Right renal pelvis (tissue), 4 donors: Measurements from ENCODE around the gene NCMAP. TPM values are rescaled to one million over a fixed set of nuclear protein-coding genes. Genes with fewer than 3 reads are reported as not detected.
A peak's percentile ranks its signal among the peaks of the same experiment; 100 is the strongest.
"Not testable (repeated sequence)": the region's sequence is repeated elsewhere in the genome, so short reads cannot be mapped to it uniquely, and the experiment has no call there.

ENCODE experiments used
- DNase-seq, 4 donors: peaks; one replicate each; pipeline ENCODE4 v3.0.0-alpha.2; 2013; ENCODE audit warnings: low read depth in 4 of 4, low spot score in 3 of 4, missing footprints in 1 of 4
- polyA plus RNA-seq, 4 donors: library from polyadenylated mRNA; unstranded; fragments of 120-200 nt; gene quantifications; one replicate each; pipeline ENCODE4 v1.2.1, GENCODE V29; 2013; ENCODE audit not compliant: insufficient read length in 4 of 4

Gene NCMAP
- polyA plus RNA-seq, 4 donors, result 0.49 to 0.91 (median 0.62) TPM

- DNase-seq, result no peak
Measured at GRCh38 chr1:24540906-24541710, 14.8 kb upstream of the NCMAP start.

GRCh38 chr1:24541711-24542346 is 14.1 kb upstream of the NCMAP start:
- DNase-seq, result no peak

- DNase-seq, result no peak
Measured at GRCh38 chr1:24544239-24544638, 11.6 kb upstream of the NCMAP start.

- no peak for DNase-seq
Measured at GRCh38 chr1:24545662-24546061, 10.2 kb upstream of the NCMAP start.

GRCh38 chr1:24547195-24547594 is 8.7 kb upstream of the NCMAP start:
- DNase-seq, result no peak

GRCh38 chr1:24548070-24548469 is 7.8 kb upstream of the NCMAP start:
- DNase-seq, result no peak

GRCh38 chr1:24549210-24549609 is 6.7 kb upstream of the NCMAP start:
- DNase-seq, result not testable (repeated sequence)

- no peak for DNase-seq
Measured at GRCh38 chr1:24551290-24551959, 4.5 kb upstream of the NCMAP start.

GRCh38 chr1:24551960-24552571 is 3.8 kb upstream of the NCMAP start:
- peak in 2 of 4 donors; percentile 45 to 58 for DNase-seq

GRCh38 chr1:24553931-24554330 is 2.0 kb upstream of the NCMAP start:
- DNase-seq, result no peak

- no peak for DNase-seq
Measured at GRCh38 chr1:24554714-24555113, 1.2 kb upstream of the NCMAP start.

GRCh38 chr1:24556414-24556795 is 518 bp downstream of the NCMAP start:
- no peak for DNase-seq

GRCh38 chr1:24557220-24557619 is 1.3 kb downstream of the NCMAP start:
- DNase-seq, result no peak

- no peak for DNase-seq
Measured at GRCh38 chr1:24557711-24558131, 1.8 kb downstream of the NCMAP start.

- DNase-seq, result no peak
Measured at GRCh38 chr1:24558455-24558854, 2.6 kb downstream of the NCMAP start.

GRCh38 chr1:24558902-24559791 is 3.3 kb downstream of the NCMAP start:
- DNase-seq, result no peak

GRCh38 chr1:24560361-24560760 is 4.5 kb downstream of the NCMAP start:
- DNase-seq, result no peak

- DNase-seq, result peak in 1 of 4 donors; percentile 51
Measured at GRCh38 chr1:24562625-24563024, 6.7 kb downstream of the NCMAP start.

GRCh38 chr1:24564695-24565094 is 8.8 kb downstream of the NCMAP start:
- no peak for DNase-seq

- DNase-seq, result no peak
Measured at GRCh38 chr1:24566236-24566867, 10.5 kb downstream of the NCMAP start.
